ENCODE data around the gene ELOB. TPM values are rescaled to one million over a fixed set of nuclear protein-coding genes. Genes with fewer than 3 reads are reported as not detected.

ELOB gene
- total RNA-seq, 5 donors from 2014 or later (not counting 1 experiment from before 2014, with no cell fraction given): 71.8 to 153 (median 131) TPM

- H3K27me3 Mint-ChIP-seq: no peaks in the 10 kb centered on the region
- 97% methylated on average over 20 of the region's 23 CpGs for WGBS (ENCODE audit: insufficient coverage)
- H3K4me1 ChIP-seq (ENCODE audit: control insufficient read depth in 1 of 2, extremely low read depth in 1 of 2, insufficient read depth in 2 of 2, low read length in 2 of 2): peaks cover 13 to 40% of the 10 kb centered on the region in 2 experiments
- peaks cover 25 to 36% (median 35%) of the 10 kb centered on the region in 3 donors for H3K4me1 Mint-ChIP-seq
- no peaks in the 10 kb centered on the region for H3K9me3 Mint-ChIP-seq
- no peak overlapping the region for H3K4me3 ChIP-seq (ENCODE audit: control insufficient read depth in 1 of 2, extremely low read depth in 1 of 2, low read length in 1 of 2)
- peak overlapping the region; percentile 96 for H3K27ac ChIP-seq (ENCODE audit: low read length)
- H3K27ac Mint-ChIP-seq: peak overlapping the region; percentile 98 to 99
- no peaks in the 10 kb centered on the region for H3K27me3 ChIP-seq (replicated peaks in 1 of 2; ENCODE audit: control insufficient read depth in 2 of 2, extremely low read depth in 1 of 2, insufficient read depth in 2 of 2, low read length in 1 of 2)
- DNase-seq (no peak), ATAC-seq (replicated peaks in 1 of 4) (no peak)
- POLR2A ChIA-PET: no interaction called here
- CTCF ChIA-PET: interaction anchor here in 1 of 2 donors (1.2 kb wide), 1 partner anchor 89 kb away, joined by 6 read pairs; no protein-coding TSS in a partner anchor
- peaks cover 2% of the 10 kb centered on the region for H3K36me3 Mint-ChIP-seq
- H3K4me3 Mint-ChIP-seq: peak overlapping the region; percentile 5 to 92 (median 91)
- H3K9me3 ChIP-seq: no peaks in the 10 kb centered on the region
- H3K36me3 ChIP-seq (ENCODE audit: control insufficient read depth in 2 of 2, extremely low read depth in 1 of 2, insufficient read depth in 1 of 2, low read length in 1 of 2): peaks cover 0 to 7% of the 10 kb centered on the region in 2 donors
These were observed 2.3 kb upstream of the ELOB start for GRCh38 chr16:2779151-2779920.

- ATAC-seq (replicated peaks in 1 of 4) (no peak), DNase-seq (no peak)
- no peaks in the 10 kb centered on the region for H3K9me3 ChIP-seq
- no peaks in the 10 kb centered on the region for H3K27me3 ChIP-seq (replicated peaks in 1 of 2; ENCODE audit: control insufficient read depth in 2 of 2, extremely low read depth in 1 of 2, insufficient read depth in 2 of 2, low read length in 1 of 2)
- H3K36me3 ChIP-seq (ENCODE audit: control insufficient read depth in 2 of 2, extremely low read depth in 1 of 2, insufficient read depth in 1 of 2, low read length in 1 of 2): peaks cover 2 to 12% of the 10 kb centered on the region in 2 donors
- POLR2A ChIA-PET: no interaction called here
- Mint-ChIP-seq H3K27me3 (no peaks in the 10 kb centered on the region), H3K27ac (peak overlapping the region; percentile 98 to 99), H3K4me1 (peaks cover 25 to 44% (median 40%) of the 10 kb centered on the region in 3 donors), H3K4me3 (peak overlapping the region; percentile 91 to 94 (median 92)), H3K9me3 (no peaks in the 10 kb centered on the region), H3K36me3 (peaks cover 2% of the 10 kb centered on the region)
- H3K4me3 ChIP-seq (ENCODE audit: control insufficient read depth in 1 of 2, extremely low read depth in 1 of 2, low read length in 1 of 2): peak overlapping the region; percentile 96 to 99
- CTCF ChIA-PET: interaction anchor here in 1 of 2 donors (1.2 kb wide), 1 partner anchor 90 kb away, joined by 6 read pairs; no protein-coding TSS in a partner anchor
- peak overlapping the region; percentile 96 for H3K27ac ChIP-seq (ENCODE audit: low read length)
- H3K4me1 ChIP-seq (ENCODE audit: control insufficient read depth in 1 of 2, extremely low read depth in 1 of 2, insufficient read depth in 2 of 2, low read length in 2 of 2): peaks cover 13 to 41% of the 10 kb centered on the region in 2 experiments
- WGBS (ENCODE audit: insufficient coverage): 91% methylated on average over 6 of the region's 12 CpGs
These were observed 1.5 kb upstream of the ELOB start for GRCh38 chr16:2778630-2778958.

- H3K9me3 ChIP-seq: no peaks in the 10 kb centered on the region
- no peaks in the 10 kb centered on the region for H3K27me3 ChIP-seq (replicated peaks in 1 of 2; ENCODE audit: control insufficient read depth in 2 of 2, extremely low read depth in 1 of 2, insufficient read depth in 2 of 2, low read length in 1 of 2)
- no peaks in the 10 kb centered on the region for H3K9me3 Mint-ChIP-seq
- H3K27me3 Mint-ChIP-seq: no peaks in the 10 kb centered on the region
- CTCF ChIA-PET: interaction anchor here in 1 of 2 donors (1.2 kb wide), 1 partner anchor 90 kb away, joined by 6 read pairs; no protein-coding TSS in a partner anchor
- H3K4me3 Mint-ChIP-seq: peak overlapping the region; percentile 91 to 94 (median 92)
- peak overlapping the region; percentile 98 to 99 for H3K27ac Mint-ChIP-seq
- peak; percentile 10 to 36 (median 24) for ATAC-seq (replicated peaks in 1 of 4)
- peak overlapping the region; percentile 96 to 99 for H3K4me3 ChIP-seq (ENCODE audit: control insufficient read depth in 1 of 2, extremely low read depth in 1 of 2, low read length in 1 of 2)
- H3K4me1 Mint-ChIP-seq: peaks cover 25 to 46% (median 42%) of the 10 kb centered on the region in 3 donors
- DNase-seq: peak in 21 of 35 experiments; percentile 28 to 69 (median 37)
- POLR2A ChIA-PET: no interaction called here
- peaks cover 13 to 43% of the 10 kb centered on the region in 2 experiments for H3K4me1 ChIP-seq (ENCODE audit: control insufficient read depth in 1 of 2, extremely low read depth in 1 of 2, insufficient read depth in 2 of 2, low read length in 2 of 2)
- H3K36me3 ChIP-seq (ENCODE audit: control insufficient read depth in 2 of 2, extremely low read depth in 1 of 2, insufficient read depth in 1 of 2, low read length in 1 of 2): peaks cover 4 to 16% of the 10 kb centered on the region in 2 donors
- H3K36me3 Mint-ChIP-seq: peaks cover 2% of the 10 kb centered on the region
- WGBS (ENCODE audit: insufficient coverage): 32% methylated on average over 8 of the region's 27 CpGs
- H3K27ac ChIP-seq (ENCODE audit: low read length): peak overlapping the region; percentile 96
These were observed 986 bp upstream of the ELOB start for GRCh38 chr16:2777903-2778629.

- Histone ChIP-seq H3K4me1 (ENCODE audit: control insufficient read depth in 1 of 2, extremely low read depth in 1 of 2, insufficient read depth in 2 of 2, low read length in 2 of 2) (peaks cover 13 to 43% of the 10 kb centered on the region in 2 experiments), H3K36me3 (ENCODE audit: control insufficient read depth in 2 of 2, extremely low read depth in 1 of 2, insufficient read depth in 1 of 2, low read length in 1 of 2) (peaks cover 11 to 31% of the 10 kb centered on the region in 2 donors), H3K27ac (ENCODE audit: low read length) (peak overlapping the region; percentile 52), H3K4me3 (ENCODE audit: control insufficient read depth in 1 of 2, extremely low read depth in 1 of 2, low read length in 1 of 2) (peak overlapping the region; percentile 72 to 89), H3K9me3 (no peaks in the 10 kb centered on the region), H3K27me3 (replicated peaks in 1 of 2; ENCODE audit: control insufficient read depth in 2 of 2, extremely low read depth in 1 of 2, insufficient read depth in 2 of 2, low read length in 1 of 2) (no peaks in the 10 kb centered on the region)
- ChIA-PET POLR2A (no interaction called here), CTCF (no interaction called here)
- peak overlapping the region; percentile 92 to 93 (median 92) for H3K4me3 Mint-ChIP-seq
- WGBS (ENCODE audit: insufficient coverage): under 1% methylated on average over 51 of the region's 72 CpGs
- peak overlapping the region; percentile 87 to 90 for H3K27ac Mint-ChIP-seq
- DNase-seq (peak in 6 of 35 experiments; percentile 27 to 52 (median 38)), ATAC-seq (replicated peaks in 1 of 4) (peak; percentile 24 to 38 (median 36))
- H3K4me1 Mint-ChIP-seq: peaks cover 37 to 54% (median 50%) of the 10 kb centered on the region in 3 donors
- H3K9me3 Mint-ChIP-seq: no peaks in the 10 kb centered on the region
- H3K36me3 Mint-ChIP-seq: peaks cover 10% of the 10 kb centered on the region
- no peaks in the 10 kb centered on the region for H3K27me3 Mint-ChIP-seq
These were observed 460 bp downstream of the ELOB start for GRCh38 chr16:2776500-2777139.

DNA sequence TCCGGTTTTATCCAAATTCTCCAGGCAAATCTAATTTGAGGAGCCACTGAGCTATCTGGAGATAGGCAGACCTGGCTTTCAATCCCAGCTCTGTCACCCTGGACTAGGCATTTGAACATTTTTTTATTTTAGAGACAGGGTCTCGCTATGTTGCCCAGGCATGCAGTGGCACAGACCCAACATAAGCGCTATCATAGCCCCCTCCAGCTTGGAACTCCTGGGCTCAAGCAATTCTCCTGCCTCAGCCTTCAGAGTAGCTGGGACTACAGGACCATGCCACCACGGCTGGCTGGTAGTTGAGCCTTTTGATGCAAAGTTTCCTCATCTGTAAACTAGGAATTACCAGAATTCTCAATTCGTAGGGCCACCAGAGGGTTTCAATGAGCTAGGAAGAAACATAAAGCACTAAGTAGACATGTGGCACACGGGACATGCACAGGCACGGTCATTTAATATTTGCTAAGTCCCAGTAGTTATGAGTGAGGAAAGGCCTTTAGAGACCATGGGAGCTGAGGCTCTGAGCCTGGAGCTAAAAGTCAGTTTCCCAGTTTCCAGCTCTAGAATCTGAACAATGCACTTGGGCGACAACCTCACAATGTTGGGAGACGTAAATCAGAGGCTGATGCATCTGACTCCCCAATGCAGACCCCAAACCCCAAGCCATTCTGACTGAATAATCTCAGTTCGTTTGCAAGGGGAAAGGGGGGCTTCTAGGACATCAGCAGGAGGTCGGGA, 1.1 kb downstream of the ELOB start:
- Mint-ChIP-seq H3K36me3 (peaks cover 16% of the 10 kb centered on the region), H3K27ac (peak overlapping the region; percentile 87 to 90), H3K4me1 (peaks cover 40 to 55% (median 55%) of the 10 kb centered on the region in 3 donors), H3K4me3 (peak overlapping the region; percentile 92 to 93 (median 92)), H3K9me3 (no peaks in the 10 kb centered on the region), H3K27me3 (no peaks in the 10 kb centered on the region)
- ChIA-PET CTCF (no interaction called here), POLR2A (no interaction called here)
- Histone ChIP-seq H3K27ac (ENCODE audit: low read length) (peak overlapping the region; percentile 26), H3K4me1 (ENCODE audit: control insufficient read depth in 1 of 2, extremely low read depth in 1 of 2, insufficient read depth in 2 of 2, low read length in 2 of 2) (peaks cover 13 to 43% of the 10 kb centered on the region in 2 experiments), H3K4me3 (ENCODE audit: control insufficient read depth in 1 of 2, extremely low read depth in 1 of 2, low read length in 1 of 2) (peak overlapping the region; percentile 72 to 89), H3K36me3 (ENCODE audit: control insufficient read depth in 2 of 2, extremely low read depth in 1 of 2, insufficient read depth in 1 of 2, low read length in 1 of 2) (peaks cover 13 to 38% of the 10 kb centered on the region in 2 donors), H3K9me3 (no peaks in the 10 kb centered on the region), H3K27me3 (replicated peaks in 1 of 2; ENCODE audit: control insufficient read depth in 2 of 2, extremely low read depth in 1 of 2, insufficient read depth in 2 of 2, low read length in 1 of 2) (no peaks in the 10 kb centered on the region)
- no peak for DNase-seq
- WGBS (ENCODE audit: insufficient coverage): 66% methylated on average over 5 of the region's 11 CpGs
- no peak for ATAC-seq (replicated peaks in 1 of 4)
